Transverse colon (tissue), 3 donors: ENCODE results near the gene PCBP3.

ENCODE experiments used
- CTCF ChIP-seq, 5 experiments: fragments of 200-600 bp in 3 of 5; fragments of 450-650 bp in 2 of 5; sonication (generic) in 3 of 5; IDR thresholded peaks; 1 replicate in 2 of 5; 2 replicates in 3 of 5; pipeline ENCODE4 v1.5.1; 2016 to 2017; ENCODE audit warnings: antibody characterized with exemption in 5 of 5, inconsistent platforms in 3 of 5, mild to moderate bottlenecking in 2 of 5, moderate library complexity in 1 of 5
- EP300 ChIP-seq: sonication (generic); formaldehyde crosslinking; IDR thresholded peaks from one replicate; pipeline ENCODE4 v1.6.1; 2017; ENCODE audit warnings: antibody characterized with exemption, low read depth
- POLR2A ChIP-seq: fragments of 450-650 bp; IDR thresholded peaks from one replicate; pipeline ENCODE4 v1.6.1; 2016; ENCODE audit warnings: antibody characterized with exemption, mild to moderate bottlenecking, moderate library complexity

DNA sequence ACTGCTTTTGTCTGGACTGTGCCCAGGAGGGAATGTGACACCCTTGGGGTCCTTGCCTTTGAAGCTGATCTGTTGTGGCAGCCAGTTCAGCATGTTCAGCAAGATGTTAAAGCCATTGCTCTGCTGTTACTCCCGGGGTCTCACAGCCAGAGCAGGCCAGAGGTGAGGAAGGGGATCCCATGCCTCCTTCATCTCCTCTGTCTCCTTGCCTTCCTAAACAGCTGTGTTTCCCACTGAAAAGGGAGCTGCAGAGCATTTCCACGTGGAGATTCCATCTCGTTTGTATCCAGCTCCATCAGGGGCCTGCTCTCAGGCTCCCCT lies 202.2 kb downstream of the PCBP3 start:
- TF ChIP-seq CTCF (IDR thresholded peaks at IDR 0.05) (no peak), EP300 (no peak), POLR2A (no peak)
